GM12878 (cell line): Measurements from ENCODE around the gene BBS9. TPM values are rescaled to one million over a fixed set of nuclear protein-coding genes. Genes with fewer than 3 reads are reported as not detected.

ENCODE experiments used
- ATAC-seq: fragments of 200-7000 bp; cut with Tn5 transposase; 3 replicates; pipeline ENCODE4 v1.9.1; 2020; ENCODE audit warnings: mild to moderate bottlenecking, moderate library complexity
- BruUV-seq: library from RNA; stranded (reverse); fragments of 400-500 nt; replicated peaks from 2 replicates; lab custom pipeline; 2021; lab: Mats Ljungman, UMichigan
- CTCF ChIA-PET: fragments of 300-600 bp; sonication (Branson Sonifier 250); formaldehyde crosslinking; extraction: SDS; loops from one replicate; lab custom pipeline; 2021; ENCODE audit warnings: inconsistent platforms; lab: Yijun Ruan, JAX
- POLR2A ChIA-PET: fragments of 350-600 bp; formaldehyde crosslinking; extraction: SDS; loops from one replicate; lab custom pipeline; 2021; ENCODE audit warnings: inconsistent platforms; lab: Charles Lee
- RAD21 ChIA-PET: fragments of 300-600 bp; sonication (Branson Sonifier 250); formaldehyde crosslinking; loops from one replicate; lab custom pipeline; 2023; ENCODE audit warnings: antibody characterized with exemption; ENCODE audit not compliant: unreplicated experiment; lab: Charles Lee
- SMC1A ChIA-PET: fragments of 300-600 bp; sonication (Branson Sonifier 250); formaldehyde crosslinking; loops from one replicate; lab custom pipeline; 2023; ENCODE audit not compliant: unreplicated experiment, uncharacterized antibody; lab: Charles Lee
- DNase-seq: peaks from one replicate; pipeline ENCODE4 v3.0.0-alpha.2; 2011; ENCODE audit warnings: low read depth, low spot score
- FAIRE-seq: peaks from 3 replicates; lab custom pipeline; 2011; peaks lifted over from hg19 to GRCh38; lab: Jason Lieb, UNC
- H2AFZ ChIP-seq: 2 replicates; pipeline ENCODE4 v1.6.0; 2011; ENCODE audit warnings: low read depth, low read length, control low read depth; ENCODE audit not compliant: control insufficient read depth
- H3K27ac ChIP-seq: 2 replicates; pipeline ENCODE4 v1.5.1; 2011; ENCODE audit warnings: control low read depth; ENCODE audit not compliant: control insufficient read depth, insufficient read depth
- H3K27me3 ChIP-seq, 2 experiments: replicated peaks in 1 of 2; 2 replicates each; pipeline versions ENCODE4 v1.6.0 to v1.6.1; 2011; ENCODE audit warnings: low read length in 1 of 2; ENCODE audit not compliant: control insufficient read depth in 2 of 2, insufficient read depth in 2 of 2
- H3K36me3 ChIP-seq, 2 experiments: 2 replicates each; pipeline ENCODE4 v1.5.1; 2011; ENCODE audit warnings: low read length in 1 of 2; ENCODE audit not compliant: control insufficient read depth in 2 of 2, insufficient read depth in 2 of 2
- H3K4me1 ChIP-seq: 2 replicates; pipeline ENCODE4 v1.6.1; 2011; ENCODE audit warnings: mild to moderate bottlenecking, low read length, moderate library complexity, mixed read lengths; ENCODE audit not compliant: control insufficient read depth, insufficient read depth
- H3K4me2 ChIP-seq: 2 replicates; pipeline ENCODE4 v1.6.0; 2011; ENCODE audit warnings: control low read depth; ENCODE audit not compliant: control insufficient read depth, insufficient read depth
- H3K4me3 ChIP-seq: fragments of 200-600 bp; sonication (generic); 2 replicates; pipeline ENCODE4 v1.5.1; 2016
- H3K79me2 ChIP-seq: 2 replicates; pipeline ENCODE4 v1.6.0; 2011; ENCODE audit warnings: low read length; ENCODE audit not compliant: control insufficient read depth, insufficient read depth
- H3K9ac ChIP-seq: 2 replicates; pipeline ENCODE4 v1.8.0; 2011; ENCODE audit warnings: low read length, control low read depth, mixed read lengths; ENCODE audit not compliant: control insufficient read depth, insufficient read depth
- H3K9me3 ChIP-seq: replicated peaks from 3 replicates; pipeline ENCODE4 v1.5.1; 2011; ENCODE audit warnings: mild to moderate bottlenecking, low read length; ENCODE audit not compliant: control insufficient read depth, insufficient read depth
- H4K20me1 ChIP-seq: 2 replicates; pipeline ENCODE4 v1.6.0; 2011; ENCODE audit not compliant: control insufficient read depth, insufficient read depth
- ASH2L ChIP-seq: fragments of 300-600, 200-600 bp; sonication (generic); IDR thresholded peaks from 2 replicates; pipeline ENCODE4 v1.6.1; 2017; ENCODE audit warnings: low read depth, mild to moderate bottlenecking, borderline replicate concordance
- ATF7 ChIP-seq: fragments of 450-650 bp; IDR thresholded peaks from 2 replicates; pipeline ENCODE4 v1.6.1; 2016; ENCODE audit warnings: low read depth, mild to moderate bottlenecking
- DPF2 ChIP-seq: fragments of 450-650 bp; IDR thresholded peaks from 2 replicates; pipeline ENCODE4 v1.6.1; 2017; ENCODE audit warnings: mild to moderate bottlenecking
- HSF1 ChIP-seq: fragments of 150-350 bp; IDR thresholded peaks from 2 replicates; pipeline ENCODE4 v1.6.1; 2014; ENCODE audit warnings: mild to moderate bottlenecking, low read depth, low read length
- IRF3 ChIP-seq: fragments of 450-650 bp; IDR thresholded peaks from 2 replicates; pipeline ENCODE4 v1.6.1; 2014; ENCODE audit warnings: mild to moderate bottlenecking
- JUNB ChIP-seq: IDR thresholded peaks from 2 replicates; pipeline ENCODE4 v1.6.1; 2016; ENCODE audit warnings: antibody characterized with exemption, mild to moderate bottlenecking
- MEF2A ChIP-seq: IDR thresholded peaks from 2 replicates; pipeline ENCODE4 v1.6.1; 2011; ENCODE audit warnings: low read depth, mild to moderate bottlenecking, low read length, moderate library complexity; ENCODE audit not compliant: insufficient read depth
- MTA2 ChIP-seq: fragments of 450-650 bp; IDR thresholded peaks from 2 replicates; pipeline ENCODE4 v1.6.1; 2016; ENCODE audit warnings: low read depth, mild to moderate bottlenecking, moderate library complexity
- MYC ChIP-seq: IDR thresholded peaks from 2 replicates; pipeline ENCODE4 v1.6.1; 2011; ENCODE audit warnings: mild to moderate bottlenecking, low read length, moderate library complexity, inconsistent platforms; ENCODE audit not compliant: insufficient read depth, insufficient replicate concordance, insufficient read length, severe bottlenecking
- PML ChIP-seq: IDR thresholded peaks from 2 replicates; pipeline ENCODE4 v1.6.1; 2012; ENCODE audit warnings: low read length, inconsistent platforms
- RAD21 ChIP-seq: IDR thresholded peaks from 2 replicates; pipeline ENCODE4 v1.6.1; 2011; ENCODE audit warnings: mild to moderate bottlenecking, low read depth, low read length, moderate library complexity; ENCODE audit not compliant: insufficient read depth
- RUNX3 ChIP-seq: IDR thresholded peaks from 2 replicates; pipeline ENCODE4 v1.6.1; 2012; ENCODE audit warnings: low read length, inconsistent platforms
- SMAD1 ChIP-seq: fragments of 450-650 bp; IDR thresholded peaks from 2 replicates; pipeline ENCODE4 v1.6.1; 2018; ENCODE audit warnings: mild to moderate bottlenecking, low read depth; ENCODE audit not compliant: partially characterized antibody
- SRF ChIP-seq, 2 experiments: IDR thresholded peaks; 2 replicates each; pipeline ENCODE4 v1.6.1; 2011; ENCODE audit warnings: low read depth in 2 of 2, low read length in 2 of 2, mild to moderate bottlenecking in 1 of 2, moderate library complexity in 1 of 2
- TARDBP ChIP-seq: IDR thresholded peaks from 2 replicates; pipeline ENCODE4 v1.6.1; 2016; ENCODE audit warnings: borderline replicate concordance
- USF1 ChIP-seq: IDR thresholded peaks from 2 replicates; pipeline ENCODE4 v1.6.1; 2011; ENCODE audit warnings: borderline replicate concordance, low read depth, mild to moderate bottlenecking, moderate library complexity, mixed read lengths, low read length; ENCODE audit not compliant: insufficient read depth; ENCODE audit errors: extremely low read length
- ZBED1 ChIP-seq: IDR thresholded peaks from 2 replicates; pipeline ENCODE4 v1.6.1; 2016; ENCODE audit warnings: borderline replicate concordance
- ZNF207 ChIP-seq: fragments of 450-650 bp; IDR thresholded peaks from 2 replicates; pipeline ENCODE4 v1.6.1; 2014; ENCODE audit warnings: antibody characterized with exemption, mild to moderate bottlenecking, borderline replicate concordance
- ZNF274 ChIP-seq: IDR thresholded peaks from one replicate; pipeline ENCODE4 v1.8.0; 2011; ENCODE audit not compliant: insufficient read length, insufficient read depth
- in situ Hi-C: fragments of 300-500 bp; cut with MboI; formaldehyde crosslinking; loops from 9 replicates; pipeline ENCODE4 v1.14.3; 2018; ENCODE audit warnings: mixed read lengths
- intact Hi-C: fragments of 100-400 bp; cut with micrococcal nuclease; formaldehyde crosslinking; loops from one replicate; pipeline ENCODE4 v1.14.2; 2022; ENCODE audit not compliant: unreplicated experiment
- polyA plus RNA-seq, 11 experiments: library from polyadenylated mRNA; depleted of rRNA in 4 of 11; unstranded in 6 of 11; stranded (reverse) in 5 of 11; fragments of >200 nt; fragmentation: Nextera tagmentation in 4 of 11; fragmentation: Illumina TruSeq in 1 of 11; extraction: Ambion mirVana in 4 of 11; extraction: Trizol in 1 of 11; gene quantifications; 1 replicate in 1 of 11; 2 replicates in 10 of 11; pipeline versions ENCODE4 v1.2.1 to v1.2.3, GENCODE V29; 2011 to 2016; ENCODE audit warnings: inconsistent platforms in 2 of 11, missing spikeins in 2 of 11, low read depth in 1 of 11
- total RNA-seq, 4 experiments: library from RNA; depleted of rRNA in 3 of 4; stranded (reverse); fragments of >200 nt in 3 of 4; fragmentation: Illumina TruSeq in 1 of 4; extraction: Trizol in 1 of 4; gene quantifications; 2 replicates each; pipeline versions ENCODE4 v1.2.1 to v1.2.3, GENCODE V29; 2013 to 2021
- TF ChIP-seq, protein P1 (sequence below): IDR thresholded peaks from 2 replicates; pipeline ENCODE4 v1.6.1; 2012; ENCODE audit warnings: low read depth, low read length, improper control_type of control experiment

The BBS9 gene
- total and polyA plus RNA-seq, 10 of the 15 experiments (the other 5 are each of a cell fraction or from before 2014, with no cell fraction given), result 1.2 to 5.6 (median 2.3) TPM

GRCh38 chr7:33428415-33428814 is 299.1 kb downstream of the BBS9 start:
- ChIA-PET POLR2A (no interaction called here), CTCF (no interaction called here), RAD21 (no interaction called here), SMC1A (no interaction called here)
- H3K4me2 ChIP-seq, result no peak overlapping the region
- no peak for DNase-seq
- H3K4me3 ChIP-seq, result no peak overlapping the region
- H3K36me3 ChIP-seq, result no peaks in the 10 kb centered on the region
- in situ Hi-C loops, result no loop called here
- intact Hi-C loops, result loop anchor here (10.0 kb wide), 1 partner anchor 184 kb away; no protein-coding TSS in a partner anchor
- H2AFZ ChIP-seq, result no peak overlapping the region
- no peaks in the 10 kb centered on the region for H3K79me2 ChIP-seq
- no peak for FAIRE-seq
- H3K27ac ChIP-seq, result no peak overlapping the region
- no peaks in the 10 kb centered on the region for H3K4me1 ChIP-seq
- no TSS peak for BruUV-seq
- no peaks in the 10 kb centered on the region for H3K27me3 ChIP-seq
- ATAC-seq, result no peak
- no peaks in the 10 kb centered on the region for H4K20me1 ChIP-seq
- no peaks in the 10 kb centered on the region for H3K9me3 ChIP-seq
- TF ChIP-seq RUNX3 (no peak), PML (no peak), JUNB (no peak), ASH2L (no peak), IRF3 (no peak), ZBED1 (no peak), SRF (IDR thresholded peaks at IDR 0.05; ENCODE audit: low read depth in 2 of 2, low read length in 2 of 2) (no peak), ATF7 (no peak), TARDBP (no peak), ZNF274 (no peak), RAD21 (no peak), MTA2 (no peak), SMAD1 (no peak), DPF2 (no peak), MEF2A (no peak), USF1 (no peak), MYC (no peak), ZNF207 (no peak), HSF1 (no peak)
- TF ChIP-seq, protein P1, sequence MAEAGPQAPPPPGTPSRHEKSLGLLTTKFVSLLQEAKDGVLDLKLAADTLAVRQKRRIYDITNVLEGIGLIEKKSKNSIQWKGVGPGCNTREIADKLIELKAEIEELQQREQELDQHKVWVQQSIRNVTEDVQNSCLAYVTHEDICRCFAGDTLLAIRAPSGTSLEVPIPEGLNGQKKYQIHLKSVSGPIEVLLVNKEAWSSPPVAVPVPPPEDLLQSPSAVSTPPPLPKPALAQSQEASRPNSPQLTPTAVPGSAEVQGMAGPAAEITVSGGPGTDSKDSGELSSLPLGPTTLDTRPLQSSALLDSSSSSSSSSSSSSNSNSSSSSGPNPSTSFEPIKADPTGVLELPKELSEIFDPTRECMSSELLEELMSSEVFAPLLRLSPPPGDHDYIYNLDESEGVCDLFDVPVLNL, result no peak
- no peak overlapping the region for H3K9ac ChIP-seq
